Measurements from ENCODE around the gene IGSF3. TPM values are rescaled to one million over a fixed set of nuclear protein-coding genes. Genes with fewer than 3 reads are reported as not detected.

Gene IGSF3
- total and polyA plus RNA-seq, 2 donors (not counting 1 experiment from before 2014, with no cell fraction given): under 0.01 to 0.02 TPM

DNA sequence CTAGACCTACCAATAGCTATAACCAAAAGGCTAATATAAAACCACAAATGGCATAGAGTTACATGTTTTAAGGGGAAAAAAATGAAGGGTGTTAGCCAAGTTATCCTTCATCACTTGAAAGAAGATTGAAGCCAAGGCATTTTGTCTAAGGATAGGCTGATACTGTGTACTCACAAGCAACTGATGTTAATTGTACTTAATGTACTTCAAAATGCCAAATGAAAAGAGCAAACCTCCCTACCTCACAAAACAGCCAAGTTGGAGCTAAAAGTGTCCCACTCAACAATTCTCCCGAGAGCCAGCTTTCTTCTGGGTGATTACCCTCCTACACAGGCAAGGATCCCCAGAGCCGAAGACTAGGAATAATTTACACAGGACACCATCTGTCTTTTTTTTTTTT, 4.4 kb upstream of the IGSF3 start:
- Histone ChIP-seq H3K9ac (ENCODE audit: insufficient read depth, low read length) (no peak overlapping the region), H3K9me3 (ENCODE audit: control insufficient read depth, insufficient read depth, low read depth, low read length) (no peaks in the 10 kb centered on the region), H4K20me1 (ENCODE audit: control insufficient read depth, extremely low read depth, insufficient read depth, low read length) (no peaks in the 10 kb centered on the region), H3K36me3 (ENCODE audit: control insufficient read depth, insufficient read depth, low read length) (no peaks in the 10 kb centered on the region), H3K27ac (ENCODE audit: insufficient read depth, low read length) (no peak overlapping the region), H3K27me3 (ENCODE audit: control insufficient read depth, insufficient read depth, low read length) (peaks cover under 1% of the 10 kb centered on the region), H3K4me1 (ENCODE audit: control insufficient read depth, extremely low read depth, insufficient read depth, low read length) (no peaks in the 10 kb centered on the region), H3K4me3 (replicated peaks in 1 of 4; ENCODE audit: control extremely low read depth in 1 of 4, insufficient read depth in 1 of 4, low read depth in 3 of 4, low read length in 4 of 4) (no peak overlapping the region), H3K79me2 (ENCODE audit: control insufficient read depth, insufficient read depth, low read length) (no peaks in the 10 kb centered on the region), H2AFZ (ENCODE audit: low read length) (no peak overlapping the region), H3K4me2 (ENCODE audit: extremely low read depth, insufficient read depth, low read length) (no peak overlapping the region)
- DNase-seq (ENCODE audit: low read depth in 2 of 2): peak in 1 of 2 donors; percentile 43
- TF ChIP-seq, protein P1, sequence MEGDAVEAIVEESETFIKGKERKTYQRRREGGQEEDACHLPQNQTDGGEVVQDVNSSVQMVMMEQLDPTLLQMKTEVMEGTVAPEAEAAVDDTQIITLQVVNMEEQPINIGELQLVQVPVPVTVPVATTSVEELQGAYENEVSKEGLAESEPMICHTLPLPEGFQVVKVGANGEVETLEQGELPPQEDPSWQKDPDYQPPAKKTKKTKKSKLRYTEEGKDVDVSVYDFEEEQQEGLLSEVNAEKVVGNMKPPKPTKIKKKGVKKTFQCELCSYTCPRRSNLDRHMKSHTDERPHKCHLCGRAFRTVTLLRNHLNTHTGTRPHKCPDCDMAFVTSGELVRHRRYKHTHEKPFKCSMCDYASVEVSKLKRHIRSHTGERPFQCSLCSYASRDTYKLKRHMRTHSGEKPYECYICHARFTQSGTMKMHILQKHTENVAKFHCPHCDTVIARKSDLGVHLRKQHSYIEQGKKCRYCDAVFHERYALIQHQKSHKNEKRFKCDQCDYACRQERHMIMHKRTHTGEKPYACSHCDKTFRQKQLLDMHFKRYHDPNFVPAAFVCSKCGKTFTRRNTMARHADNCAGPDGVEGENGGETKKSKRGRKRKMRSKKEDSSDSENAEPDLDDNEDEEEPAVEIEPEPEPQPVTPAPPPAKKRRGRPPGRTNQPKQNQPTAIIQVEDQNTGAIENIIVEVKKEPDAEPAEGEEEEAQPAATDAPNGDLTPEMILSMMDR (conservative IDR thresholded peaks at IDR 0.05 in 1 of 2, IDR thresholded peaks at IDR 0.05 in 1 of 2; ENCODE audit: low read depth in 1 of 2, low read length in 2 of 2): no peak
- TF ChIP-seq EZH2 (IDR thresholded peaks at IDR 0.05; ENCODE audit: low read length, missing control alignments): no peak

DNA sequence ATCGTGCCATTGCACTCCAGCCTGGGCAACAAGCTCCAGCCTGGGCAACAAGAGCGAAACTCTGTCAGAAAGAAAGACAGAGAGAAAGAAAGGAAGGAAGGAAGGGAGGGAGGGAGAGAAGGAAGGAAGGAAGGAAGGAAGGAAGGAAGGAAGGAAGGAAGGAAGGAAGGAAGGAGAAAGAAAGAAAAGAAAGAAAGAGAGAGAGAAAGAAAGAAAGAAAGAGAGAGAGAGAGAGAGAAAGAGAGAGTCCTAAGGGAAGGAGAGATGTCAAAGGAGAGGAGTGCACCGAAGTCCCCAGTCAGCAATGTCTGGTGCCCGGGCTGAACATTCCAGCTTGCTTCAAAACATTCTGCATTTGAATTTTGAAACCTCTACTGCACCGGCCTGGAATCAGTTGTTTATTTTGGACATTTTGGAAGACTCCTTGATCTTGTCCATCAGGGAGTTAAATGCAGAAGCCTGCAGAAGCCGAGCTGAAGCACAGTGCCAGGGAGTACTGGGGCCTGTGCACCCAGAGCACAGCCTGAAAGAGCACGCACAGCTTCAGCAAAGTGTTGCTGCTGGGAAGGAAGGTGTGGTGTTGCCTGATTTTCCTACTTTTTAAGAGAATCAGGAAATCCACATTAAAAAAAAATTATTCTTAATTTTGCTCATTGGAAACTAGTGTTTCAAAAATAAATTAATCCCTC, 3.7 kb upstream of the IGSF3 start:
- Histone ChIP-seq H3K4me1 (ENCODE audit: control insufficient read depth, extremely low read depth, insufficient read depth, low read length) (no peaks in the 10 kb centered on the region), H3K9ac (ENCODE audit: insufficient read depth, low read length) (no peak overlapping the region), H4K20me1 (ENCODE audit: control insufficient read depth, extremely low read depth, insufficient read depth, low read length) (no peaks in the 10 kb centered on the region), H3K9me3 (ENCODE audit: control insufficient read depth, insufficient read depth, low read depth, low read length) (no peaks in the 10 kb centered on the region), H3K27me3 (ENCODE audit: control insufficient read depth, insufficient read depth, low read length) (peaks cover 7% of the 10 kb centered on the region), H3K4me2 (ENCODE audit: extremely low read depth, insufficient read depth, low read length) (no peak overlapping the region), H3K4me3 (replicated peaks in 1 of 4; ENCODE audit: control extremely low read depth in 1 of 4, insufficient read depth in 1 of 4, low read depth in 3 of 4, low read length in 4 of 4) (no peak overlapping the region), H3K27ac (ENCODE audit: insufficient read depth, low read length) (no peak overlapping the region), H3K36me3 (ENCODE audit: control insufficient read depth, insufficient read depth, low read length) (no peaks in the 10 kb centered on the region), H3K79me2 (ENCODE audit: control insufficient read depth, insufficient read depth, low read length) (no peaks in the 10 kb centered on the region), H2AFZ (ENCODE audit: low read length) (no peak overlapping the region)
- DNase-seq (ENCODE audit: low read depth in 2 of 2): no peak
- no peak for TF ChIP-seq EZH2 (IDR thresholded peaks at IDR 0.05; ENCODE audit: low read length, missing control alignments)
- TF ChIP-seq, protein P1 (conservative IDR thresholded peaks at IDR 0.05 in 1 of 2, IDR thresholded peaks at IDR 0.05 in 1 of 2; ENCODE audit: low read depth in 1 of 2, low read length in 2 of 2): no peak

DNA sequence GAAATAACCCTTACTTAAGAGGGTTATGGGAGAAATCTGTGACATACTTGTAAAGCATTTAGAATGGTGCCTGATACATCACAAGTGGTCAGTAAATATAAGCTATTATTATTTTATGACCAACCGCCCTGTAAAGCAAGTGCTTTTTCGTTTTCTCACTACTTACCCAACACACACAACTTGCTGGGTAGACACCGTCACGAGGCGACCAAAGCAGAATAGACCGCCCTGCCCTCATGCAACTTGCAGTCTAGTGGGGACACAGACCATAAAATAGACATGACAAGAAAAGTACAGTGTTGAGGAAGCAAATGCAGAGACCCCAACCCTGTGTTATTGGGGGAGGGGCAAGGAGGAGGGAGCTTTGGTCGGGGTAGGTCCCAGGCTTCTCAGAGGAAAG, 744 bp upstream of the IGSF3 start:
- Histone ChIP-seq H3K36me3 (ENCODE audit: control insufficient read depth, insufficient read depth, low read length) (no peaks in the 10 kb centered on the region), H3K4me3 (replicated peaks in 1 of 4; ENCODE audit: control extremely low read depth in 1 of 4, insufficient read depth in 1 of 4, low read depth in 3 of 4, low read length in 4 of 4) (no peak overlapping the region), H3K9ac (ENCODE audit: insufficient read depth, low read length) (no peak overlapping the region), H3K4me2 (ENCODE audit: extremely low read depth, insufficient read depth, low read length) (no peak overlapping the region), H3K4me1 (ENCODE audit: control insufficient read depth, extremely low read depth, insufficient read depth, low read length) (no peaks in the 10 kb centered on the region), H3K27ac (ENCODE audit: insufficient read depth, low read length) (no peak overlapping the region), H4K20me1 (ENCODE audit: control insufficient read depth, extremely low read depth, insufficient read depth, low read length) (no peaks in the 10 kb centered on the region), H2AFZ (ENCODE audit: low read length) (no peak overlapping the region), H3K27me3 (ENCODE audit: control insufficient read depth, insufficient read depth, low read length) (peaks cover 19% of the 10 kb centered on the region), H3K9me3 (ENCODE audit: control insufficient read depth, insufficient read depth, low read depth, low read length) (no peaks in the 10 kb centered on the region), H3K79me2 (ENCODE audit: control insufficient read depth, insufficient read depth, low read length) (no peaks in the 10 kb centered on the region)
- DNase-seq (ENCODE audit: low read depth in 2 of 2): no peak
- TF ChIP-seq, protein P1 (conservative IDR thresholded peaks at IDR 0.05 in 1 of 2, IDR thresholded peaks at IDR 0.05 in 1 of 2; ENCODE audit: low read depth in 1 of 2, low read length in 2 of 2): no peak
- TF ChIP-seq EZH2 (IDR thresholded peaks at IDR 0.05; ENCODE audit: low read length, missing control alignments): no peak
